H1 (cell line): ENCODE measurements around the gene PTPRD. TPM values are rescaled to one million over a fixed set of nuclear protein-coding genes. Genes with fewer than 3 reads are reported as not detected.
"Not testable (repeated sequence)": the region's sequence is repeated elsewhere in the genome, so short reads cannot be mapped to it uniquely, and the experiment has no call there.

Source experiments
- CTCF ChIA-PET: fragments of 300-600 bp; sonication (Branson Sonifier 250); formaldehyde crosslinking; loops from one replicate; lab custom pipeline; 2021; ENCODE audit not compliant: partially characterized antibody; lab: Charles Lee
- POLR2A ChIA-PET: fragments of 300-600 bp; sonication (Branson Sonifier 250); formaldehyde crosslinking; loops from one replicate; lab custom pipeline; 2021; ENCODE audit warnings: inconsistent platforms; ENCODE audit not compliant: partially characterized antibody; lab: Charles Lee
- DNase-seq, 2 experiments: peaks; one replicate each; pipeline versions ENCODE4 v3.0.0 to v3.0.0-alpha.2; 2010 to 2022; ENCODE audit warnings: low spot score in 2 of 2, low read depth in 1 of 2, mixed read lengths in 1 of 2
- FAIRE-seq: peaks from 2 replicates; lab custom pipeline; 2011; peaks lifted over from hg19 to GRCh38; lab: Jason Lieb, UNC
- H2AFZ ChIP-seq: 2 replicates; pipeline ENCODE4 v1.8.1; 2012; ENCODE audit warnings: low read length, inconsistent platforms
- H2AK5ac ChIP-seq: 2 replicates; pipeline ENCODE4 v1.6.1; 2013; ENCODE audit warnings: low read depth, low read length
- H2BK120ac ChIP-seq: replicated peaks from 2 replicates; pipeline ENCODE3; 2013; ENCODE audit warnings: low read depth, low read length, inconsistent platforms
- H2BK12ac ChIP-seq: 2 replicates; pipeline ENCODE4 v1.6.1; 2013; ENCODE audit warnings: low read depth, low read length
- H2BK15ac ChIP-seq: 2 replicates; pipeline ENCODE4 v1.6.1; 2013; ENCODE audit warnings: low read length
- H2BK20ac ChIP-seq: 2 replicates; pipeline ENCODE4 v1.6.1; 2013; ENCODE audit warnings: low read length
- H2BK5ac ChIP-seq: 2 replicates; pipeline ENCODE4 v1.6.1; 2013; ENCODE audit warnings: low read depth, low read length
- H3K14ac ChIP-seq: 2 replicates; pipeline ENCODE4 v1.6.1; 2013; ENCODE audit warnings: inconsistent platforms; ENCODE audit not compliant: insufficient read length
- H3K18ac ChIP-seq: 2 replicates; pipeline ENCODE4 v1.6.1; 2013; ENCODE audit warnings: low read length; ENCODE audit errors: extremely low read depth
- H3K23ac ChIP-seq: 2 replicates; pipeline ENCODE4 v1.6.1; 2013; ENCODE audit warnings: inconsistent platforms; ENCODE audit not compliant: insufficient read length
- H3K23me2 ChIP-seq: 2 replicates; pipeline ENCODE4 v1.6.1; 2013; ENCODE audit warnings: low read depth, low read length
- H3K27ac ChIP-seq: 2 replicates; pipeline ENCODE4 v1.6.1; 2011; ENCODE audit warnings: low read depth, low read length, inconsistent platforms
- H3K27me3 ChIP-seq, 4 experiments: replicated peaks in 1 of 4; 1 replicate in 1 of 4; 2 replicates in 3 of 4; pipeline versions ENCODE4 v1.6.1 to v1.8.1; 2011 to 2013; ENCODE audit warnings: low read length in 3 of 4, mild to moderate bottlenecking in 3 of 4, inconsistent platforms in 2 of 4, mixed read lengths in 2 of 4, moderate library complexity in 1 of 4; ENCODE audit not compliant: control insufficient read depth in 3 of 4, insufficient read depth in 3 of 4; ENCODE audit errors: extremely low read depth in 1 of 4
- H3K36me3 ChIP-seq, 4 experiments: 2 replicates each; pipeline versions ENCODE4 v1.6.1 to v1.8.1; 2011 to 2013; ENCODE audit warnings: mild to moderate bottlenecking in 4 of 4, low read length in 3 of 4, moderate library complexity in 2 of 4, control low read depth in 1 of 4, inconsistent platforms in 1 of 4; ENCODE audit not compliant: insufficient read depth in 4 of 4, control insufficient read depth in 2 of 4
- H3K4ac ChIP-seq: replicated peaks from 2 replicates; pipeline ENCODE3; 2013; ENCODE audit warnings: low read length, low read depth, mixed read lengths, inconsistent platforms; ENCODE audit not compliant: insufficient read length
- H3K4me1 ChIP-seq, 4 experiments: replicated peaks in 1 of 4; 1 replicate in 1 of 4; 2 replicates in 3 of 4; pipeline versions ENCODE4 v1.6.1 to v1.8.1; 2011 to 2013; ENCODE audit warnings: low read length in 3 of 4, inconsistent platforms in 2 of 4, mixed read lengths in 1 of 4; ENCODE audit not compliant: insufficient read depth in 4 of 4, control insufficient read depth in 3 of 4
- H3K4me2 ChIP-seq, 2 experiments: 2 replicates each; pipeline versions ENCODE4 v1.6.1 to v1.8.1; 2011 to 2013; ENCODE audit warnings: low read depth in 2 of 2, low read length in 2 of 2, control low read depth in 1 of 2, inconsistent platforms in 1 of 2, mild to moderate bottlenecking in 1 of 2; ENCODE audit not compliant: insufficient read depth in 1 of 2
- H3K4me3 ChIP-seq, 4 experiments: fragments of 200-600, 300-600 bp in 1 of 4; sonication (generic), shearing (Covaris generic), sonication (Bioruptor Twin) in 1 of 4; 2 replicates each; pipeline versions ENCODE4 v1.5.1 to v1.8.1; 2011 to 2016; ENCODE audit warnings: low read length in 4 of 4, low read depth in 3 of 4, control low read depth in 2 of 4, inconsistent platforms in 2 of 4, mild to moderate bottlenecking in 2 of 4, mixed read lengths in 1 of 4, moderate library complexity in 1 of 4; ENCODE audit not compliant: insufficient read depth in 2 of 4; ENCODE audit errors: extremely low read depth in 1 of 4
- H3K56ac ChIP-seq: replicated peaks from 2 replicates; pipeline ENCODE3; 2013; ENCODE audit warnings: low read depth, mild to moderate bottlenecking, mixed read lengths, low read length, inconsistent platforms; ENCODE audit not compliant: insufficient read length
- H3K79me1 ChIP-seq: 2 replicates; pipeline ENCODE4 v1.6.1; 2013; ENCODE audit warnings: low read depth, low read length, control low read depth
- H3K79me2 ChIP-seq, 2 experiments: 2 replicates each; pipeline versions ENCODE4 v1.6.1 to v1.8.1; 2012 to 2013; ENCODE audit warnings: low read length in 2 of 2, mild to moderate bottlenecking in 2 of 2, inconsistent platforms in 1 of 2; ENCODE audit not compliant: insufficient read depth in 2 of 2, control insufficient read depth in 1 of 2
- H3K9ac ChIP-seq, 4 experiments: replicated peaks in 1 of 4; 1 replicate in 1 of 4; 2 replicates in 3 of 4; pipeline versions ENCODE4 v1.6.1 to v1.8.1; 2011 to 2013; ENCODE audit warnings: low read depth in 3 of 4, low read length in 3 of 4, control low read depth in 2 of 4, mild to moderate bottlenecking in 2 of 4, moderate library complexity in 2 of 4, inconsistent platforms in 1 of 4; ENCODE audit errors: extremely low read depth in 1 of 4
- H3K9me3 ChIP-seq, 2 experiments: 2 replicates each; pipeline versions ENCODE4 v1.6.1 to v1.8.1; 2012 to 2013; ENCODE audit warnings: mild to moderate bottlenecking in 2 of 2, moderate library complexity in 2 of 2, control low read depth in 1 of 2, inconsistent platforms in 1 of 2, low read depth in 1 of 2, low read length in 1 of 2, mixed read lengths in 1 of 2; ENCODE audit not compliant: insufficient read depth in 2 of 2
- H4K20me1 ChIP-seq, 2 experiments: replicated peaks in 1 of 2; 2 replicates each; pipeline versions ENCODE3 to v1.8.1; 2011 to 2013; ENCODE audit warnings: inconsistent platforms in 2 of 2, low read length in 2 of 2, mild to moderate bottlenecking in 1 of 2; ENCODE audit not compliant: insufficient read depth in 2 of 2, control insufficient read depth in 1 of 2
- H4K5ac ChIP-seq: 2 replicates; pipeline ENCODE4 v1.6.1; 2013; ENCODE audit warnings: low read length, low read depth, mixed read lengths, inconsistent platforms; ENCODE audit not compliant: insufficient read length
- H4K8ac ChIP-seq: 2 replicates; pipeline ENCODE4 v1.8.0; 2013; ENCODE audit warnings: mild to moderate bottlenecking, moderate library complexity, low read length, inconsistent platforms; ENCODE audit not compliant: insufficient read depth; ENCODE audit errors: extremely low read depth
- H4K91ac ChIP-seq: replicated peaks from 2 replicates; pipeline ENCODE3; 2013; ENCODE audit warnings: low read length, mixed read lengths, inconsistent platforms; ENCODE audit not compliant: insufficient read length
- CREB1 ChIP-seq: IDR thresholded peaks from 2 replicates; pipeline ENCODE4 v1.6.1; 2012; ENCODE audit warnings: inconsistent platforms
- WGBS, 2 experiments: shearing (Covaris generic) in 1 of 2; methylation state at CpG; one replicate each; pipeline versions ENCODE4 v1.1.6 to v1.1.7; 2013 to 2015; ENCODE audit warnings: low lambda C conversion rate in 2 of 2, mixed read lengths in 2 of 2, inconsistent platforms in 1 of 2, low coverage in 1 of 2, missing lambda C conversion rate in 1 of 2; ENCODE audit not compliant: insufficient replicate concordance in 2 of 2, insufficient coverage in 1 of 2, insufficient read length in 1 of 2; ENCODE audit errors: extremely low coverage in 1 of 2, missing lambda C conversion rate in 1 of 2; 5-methylcytosine and 5-hydroxymethylcytosine counted together
- polyA plus RNA-seq, 7 experiments: library from polyadenylated mRNA; depleted of rRNA in 3 of 7; stranded (reverse) in 5 of 7; unstranded in 2 of 7; fragments of >200 nt in 5 of 7; fragments of 200-250 nt in 2 of 7; gene quantifications; 1 replicate in 5 of 7; 2 replicates in 1 of 7; 4 replicates in 1 of 7; pipeline versions ENCODE4 v1.2.1 to v1.2.3, GENCODE V29; 2011 to 2013; ENCODE audit warnings: missing spikeins in 2 of 7, mixed read lengths in 2 of 7
- total RNA-seq: library from RNA; stranded (reverse); fragmentation: NEBNext Ultra II Directional; extraction: Animal tissue kit (Norgen Biotek cat#: 25700); gene quantifications from 2 replicates; pipeline ENCODE4 v1.2.1, GENCODE V29; 2021
- TF ChIP-seq, protein P1 (sequence below), 3 experiments: IDR thresholded peaks; 1 replicate in 2 of 3; 2 replicates in 1 of 3; pipeline versions ENCODE4 v1.5.1 to v1.6.1; 2011; ENCODE audit warnings: low read length in 3 of 3, mild to moderate bottlenecking in 3 of 3, inconsistent platforms in 2 of 3, low read depth in 1 of 3, moderate library complexity in 1 of 3; ENCODE audit not compliant: insufficient read depth in 1 of 3; ENCODE audit errors: control extremely low read depth in 1 of 3

The PTPRD gene
- total and polyA plus RNA-seq, 2 of the 8 experiments (the other 6 are each of a cell fraction or from before 2014, with no cell fraction given), result 17.2 to 77.0 TPM

GRCh38 chr9:9938432-9938831 is 674.4 kb downstream of the PTPRD start (continued):
- no peak for TF ChIP-seq CREB1
- TF ChIP-seq, protein P1, sequence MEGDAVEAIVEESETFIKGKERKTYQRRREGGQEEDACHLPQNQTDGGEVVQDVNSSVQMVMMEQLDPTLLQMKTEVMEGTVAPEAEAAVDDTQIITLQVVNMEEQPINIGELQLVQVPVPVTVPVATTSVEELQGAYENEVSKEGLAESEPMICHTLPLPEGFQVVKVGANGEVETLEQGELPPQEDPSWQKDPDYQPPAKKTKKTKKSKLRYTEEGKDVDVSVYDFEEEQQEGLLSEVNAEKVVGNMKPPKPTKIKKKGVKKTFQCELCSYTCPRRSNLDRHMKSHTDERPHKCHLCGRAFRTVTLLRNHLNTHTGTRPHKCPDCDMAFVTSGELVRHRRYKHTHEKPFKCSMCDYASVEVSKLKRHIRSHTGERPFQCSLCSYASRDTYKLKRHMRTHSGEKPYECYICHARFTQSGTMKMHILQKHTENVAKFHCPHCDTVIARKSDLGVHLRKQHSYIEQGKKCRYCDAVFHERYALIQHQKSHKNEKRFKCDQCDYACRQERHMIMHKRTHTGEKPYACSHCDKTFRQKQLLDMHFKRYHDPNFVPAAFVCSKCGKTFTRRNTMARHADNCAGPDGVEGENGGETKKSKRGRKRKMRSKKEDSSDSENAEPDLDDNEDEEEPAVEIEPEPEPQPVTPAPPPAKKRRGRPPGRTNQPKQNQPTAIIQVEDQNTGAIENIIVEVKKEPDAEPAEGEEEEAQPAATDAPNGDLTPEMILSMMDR (IDR thresholded peaks at IDR 0.05; ENCODE audit: control extremely low read depth in 1 of 3, insufficient read depth in 1 of 3, low read depth in 1 of 3, low read length in 3 of 3), result no peak

DNA sequence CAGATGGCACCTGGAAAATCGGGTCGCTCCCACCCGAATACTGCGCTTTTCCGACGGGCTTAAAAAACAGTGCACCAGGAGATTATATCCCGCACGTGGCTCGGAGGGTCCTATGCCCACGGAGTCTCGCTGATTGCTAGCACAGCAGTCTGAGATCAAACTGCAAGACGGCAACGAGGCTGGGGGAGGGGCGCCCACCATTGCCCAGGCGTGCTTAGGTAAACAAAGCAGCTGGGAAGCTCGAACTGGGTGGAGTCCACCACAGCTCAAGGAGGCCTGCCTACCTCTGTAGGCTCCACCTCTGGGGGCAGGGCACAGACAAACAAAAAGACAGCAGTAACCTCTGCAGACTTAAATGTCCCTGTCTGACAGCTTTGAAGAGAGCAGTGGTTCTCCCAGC is 681.3 kb downstream of the PTPRD start:
- H3K4me3 ChIP-seq, H2BK12ac ChIP-seq, H4K20me1 ChIP-seq, H4K5ac ChIP-seq, FAIRE-seq, H3K4me1 ChIP-seq, H3K56ac ChIP-seq, H3K18ac ChIP-seq, H3K36me3 ChIP-seq, H3K4ac ChIP-seq, H2AFZ ChIP-seq, H3K27me3 ChIP-seq, POLR2A ChIA-PET, H2AK5ac ChIP-seq, H3K23me2 ChIP-seq, H3K9me3 ChIP-seq, H2BK20ac ChIP-seq, DNase-seq, H3K23ac ChIP-seq, H4K8ac ChIP-seq, H3K9ac ChIP-seq, H3K79me1 ChIP-seq, H3K79me2 ChIP-seq, H2BK120ac ChIP-seq, H3K27ac ChIP-seq, H2BK5ac ChIP-seq, H4K91ac ChIP-seq, CTCF ChIA-PET, H3K14ac ChIP-seq, H2BK15ac ChIP-seq, H3K4me2 ChIP-seq: not testable (repeated sequence)
- WGBS, 2 experiments, result 97% methylated on average over 11 of the region's 16 CpGs; no CpG with 5 or more reads in 1 of the 2 experiments
